HepG2 (cell line): Measurements from ENCODE around the gene AP1M2.

ENCODE experiments used
- BRCA1 ChIP-seq: sonication (generic); formaldehyde crosslinking; IDR thresholded peaks from 2 replicates; pipeline ENCODE4 v1.4.0; 2020; ENCODE audit warnings: missing genetic modification reagents
- CCDC6 ChIP-seq: sonication (generic); formaldehyde crosslinking; IDR thresholded peaks from 2 replicates; pipeline ENCODE4 v1.8.1; 2022; ENCODE audit warnings: mild to moderate bottlenecking, missing genetic modification reagents, moderate library complexity
- HMG20A ChIP-seq: IDR thresholded peaks from 2 replicates; pipeline ENCODE4 v1.6.1; 2016; ENCODE audit warnings: borderline replicate concordance
- JARID2 ChIP-seq: sonication (generic); formaldehyde crosslinking; IDR thresholded peaks from 2 replicates; pipeline ENCODE4 v1.8.1; 2023; ENCODE audit warnings: missing genetic modification reagents, inconsistent platforms; ENCODE audit not compliant: insufficient replicate concordance
- NFIC ChIP-seq: IDR thresholded peaks from 2 replicates; pipeline ENCODE4 v1.6.1; 2012; ENCODE audit warnings: mild to moderate bottlenecking, low read length, inconsistent platforms
- PRMT3 ChIP-seq: sonication (generic); formaldehyde crosslinking; IDR thresholded peaks from 2 replicates; pipeline ENCODE4 v1.8.1; 2022; ENCODE audit warnings: low read depth, mild to moderate bottlenecking, moderate library complexity, missing genetic modification reagents, borderline replicate concordance
- SMARCC2 ChIP-seq: fragments of 450-650 bp; IDR thresholded peaks from 2 replicates; pipeline ENCODE4 v1.6.1; 2017; ENCODE audit warnings: antibody characterized with exemption, mild to moderate bottlenecking
- TBP ChIP-seq: sonication (generic); formaldehyde crosslinking; IDR thresholded peaks from 2 replicates; pipeline ENCODE4 v1.5.0; 2020; ENCODE audit warnings: missing genetic modification reagents
- TCF7 ChIP-seq: sonication (generic); IDR thresholded peaks from 2 replicates; pipeline ENCODE4 v1.6.1; 2016; ENCODE audit warnings: antibody characterized with exemption, low read depth
- TP53 ChIP-seq: sonication (generic); formaldehyde crosslinking; conservative IDR thresholded peaks from 2 replicates; pipeline ENCODE4 v1.4.0; 2020; ENCODE audit warnings: missing genetic modification reagents
- ZNF274 ChIP-seq: sonication (generic); formaldehyde crosslinking; IDR thresholded peaks from 2 replicates; pipeline ENCODE4 v1.5.1; 2020; ENCODE audit warnings: mild to moderate bottlenecking, missing genetic modification reagents
- ZNF326 ChIP-seq: sonication (generic); formaldehyde crosslinking; IDR thresholded peaks from 2 replicates; pipeline ENCODE4 v1.4.0; 2020; ENCODE audit warnings: missing genetic modification reagents, borderline replicate concordance

- TF ChIP-seq TP53 (CRISPR knock-in tag) (no peak), JARID2 (no peak), NFIC (no peak), ZNF274 (CRISPR knock-in tag) (no peak), SMARCC2 (no peak), HMG20A (CRISPR knock-in tag) (no peak), CCDC6 (CRISPR knock-in tag) (no peak), PRMT3 (CRISPR knock-in tag) (no peak), TCF7 (no peak), ZNF326 (no peak), TBP (CRISPR knock-in tag) (no peak), BRCA1 (CRISPR knock-in tag) (no peak)
Observed at GRCh38 chr19:10575011-10575716, 11.9 kb downstream of the AP1M2 start.
